ENCODE measurements around the gene SIL1.
"Not testable (repeated sequence)": the region's sequence is repeated elsewhere in the genome, so short reads cannot be mapped to it uniquely, and the experiment has no call there.

SIL1 gene

GRCh38 chr5:139197710-139198669 lies at the start of gene SIL1:
SIL1 (minus strand) TSS chr5:139198368; CDS start chr5:139127843, 70,525 bp downstream.
- DNase-seq: peak; percentile 95

DNA sequence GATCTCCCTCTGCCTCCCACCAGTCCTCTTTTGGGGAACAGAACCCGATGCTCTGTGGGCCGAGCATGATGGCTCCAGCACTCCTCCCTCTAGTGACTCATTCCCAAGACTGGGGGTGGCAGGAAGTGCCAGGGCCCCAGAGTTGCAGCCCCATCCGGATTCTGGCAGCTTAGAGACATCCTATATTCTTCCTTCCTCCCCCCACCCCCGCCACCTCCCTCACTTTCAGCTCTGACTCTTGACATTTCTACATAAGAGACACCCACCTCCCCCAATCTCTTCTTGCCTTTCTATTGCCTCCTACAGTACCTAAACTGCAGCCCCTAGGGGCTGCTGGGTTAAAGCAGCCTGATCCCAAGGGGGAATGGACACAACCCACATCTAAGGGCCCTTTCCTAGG lies 48.2 kb upstream of the SIL1 start:
- DNase-seq: no peak

DNA sequence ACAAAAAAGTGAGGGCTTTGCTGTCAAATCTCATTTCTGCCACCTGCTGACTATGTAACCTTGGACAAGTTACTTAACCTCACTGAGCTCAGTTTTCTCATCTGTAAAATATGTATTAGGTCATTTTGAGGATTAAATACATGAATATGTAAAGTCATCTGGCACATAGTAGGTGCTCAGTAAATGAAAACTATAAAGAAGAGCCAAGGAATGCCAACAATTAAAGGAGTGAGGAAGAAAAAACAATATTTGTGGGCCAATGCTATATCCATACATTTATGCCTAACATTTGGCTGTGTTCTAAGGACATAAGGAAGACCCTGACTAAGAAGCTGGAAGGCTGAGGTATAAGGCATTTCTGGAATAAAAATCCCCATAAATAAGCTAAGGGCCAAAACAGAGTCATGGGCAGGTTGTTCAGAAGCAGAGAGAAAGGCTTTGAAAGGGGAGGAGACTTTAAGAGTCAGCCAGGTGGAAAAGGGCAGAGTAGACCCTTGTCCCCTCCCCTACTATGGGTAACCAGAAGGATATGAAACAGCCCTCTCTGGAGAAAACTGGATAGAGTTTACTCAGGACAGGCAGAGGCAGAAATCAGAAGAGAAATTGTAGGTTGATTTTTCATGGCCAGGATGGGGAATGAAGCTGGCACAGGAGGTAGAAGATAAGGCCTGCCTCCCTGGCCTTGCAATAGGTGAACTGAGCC lies 47.6 kb upstream of the SIL1 start:
- no peak for DNase-seq

DNA sequence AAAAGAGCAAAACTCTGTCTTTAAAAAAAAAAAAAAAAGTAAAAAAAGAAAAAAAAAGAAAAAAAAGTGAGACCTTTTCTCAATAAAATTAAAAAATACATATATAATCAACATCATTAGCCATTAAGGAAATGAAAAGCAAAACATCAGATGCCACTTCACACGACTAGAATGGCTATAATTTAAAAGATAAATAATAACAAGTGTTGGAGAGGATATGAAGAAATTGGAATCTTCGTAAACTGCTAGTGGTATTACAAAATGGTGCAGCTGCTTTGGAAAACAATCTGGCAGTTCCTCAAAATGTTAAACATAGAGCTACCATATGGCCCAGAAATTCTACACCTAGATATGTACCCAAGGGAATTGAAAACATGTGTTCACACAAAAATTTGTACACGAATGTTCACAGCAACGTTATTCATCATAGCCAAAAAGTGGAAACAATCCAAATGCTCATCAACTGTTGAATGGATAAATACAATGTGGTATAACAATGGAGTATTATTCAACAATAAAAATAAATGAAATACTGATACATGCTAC lies 45.3 kb upstream of the SIL1 start:
- no peak for DNase-seq

- no peak for DNase-seq
Observed at GRCh38 chr5:139241139-139241538, 43.0 kb upstream of the SIL1 start.

- no peak for DNase-seq
Observed at GRCh38 chr5:139236479-139236878, 38.3 kb upstream of the SIL1 start.

DNA sequence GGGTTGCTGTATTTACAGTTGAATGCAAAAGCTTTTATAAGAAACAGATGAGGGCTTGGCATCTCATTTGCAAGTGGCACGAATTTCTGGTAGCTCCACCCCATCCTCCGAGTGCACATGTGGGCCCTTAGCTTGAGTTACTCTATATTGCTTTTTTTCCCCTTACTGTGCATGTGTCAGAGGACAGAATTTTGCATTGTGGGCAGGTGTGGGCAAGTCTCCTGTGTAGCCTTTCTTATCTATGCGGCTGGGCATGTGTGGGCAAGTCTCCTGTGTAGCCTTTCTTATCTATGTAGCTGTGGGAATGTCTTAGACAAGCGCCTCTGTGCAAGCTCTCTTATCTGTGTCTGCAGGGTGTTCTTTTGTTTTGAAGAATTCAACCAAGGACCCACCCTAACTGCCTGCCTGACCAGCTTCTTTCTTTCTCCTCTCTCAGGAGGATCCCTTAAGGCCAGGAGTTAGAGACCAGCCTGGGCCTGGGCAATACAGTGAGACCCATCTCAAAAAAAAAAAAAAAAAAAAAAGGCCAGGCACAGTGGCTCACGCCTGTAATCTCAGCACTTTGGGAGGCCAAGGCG lies 34.1 kb upstream of the SIL1 start:
- DNase-seq: no peak

- DNase-seq: no peak
Observed at GRCh38 chr5:139228201-139228803, 30.1 kb upstream of the SIL1 start.

GRCh38 chr5:139226131-139226530 lies 28.0 kb upstream of the SIL1 start:
- DNase-seq: no peak

DNA sequence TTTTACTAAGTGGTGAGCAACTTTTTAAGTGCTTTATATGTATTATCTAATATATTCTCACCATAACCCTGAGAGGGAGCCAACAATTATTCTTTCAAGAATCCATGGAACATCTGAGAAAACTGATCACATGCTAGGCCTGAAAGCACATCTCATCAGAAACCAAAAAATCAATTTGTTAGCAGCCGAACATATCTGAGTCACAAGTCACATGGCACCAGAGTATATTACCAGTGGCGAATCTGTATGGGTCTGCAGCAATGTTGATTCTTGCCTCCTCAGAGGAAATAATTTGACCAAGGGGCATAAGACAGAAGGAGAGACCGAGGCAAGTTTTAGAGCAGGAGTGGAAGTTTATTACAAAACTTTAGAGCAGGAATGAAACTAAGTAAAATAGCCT lies 25.3 kb upstream of the SIL1 start:
- no peak for DNase-seq

- no peak for DNase-seq
Observed at GRCh38 chr5:139222346-139222745, 24.2 kb upstream of the SIL1 start.

DNA sequence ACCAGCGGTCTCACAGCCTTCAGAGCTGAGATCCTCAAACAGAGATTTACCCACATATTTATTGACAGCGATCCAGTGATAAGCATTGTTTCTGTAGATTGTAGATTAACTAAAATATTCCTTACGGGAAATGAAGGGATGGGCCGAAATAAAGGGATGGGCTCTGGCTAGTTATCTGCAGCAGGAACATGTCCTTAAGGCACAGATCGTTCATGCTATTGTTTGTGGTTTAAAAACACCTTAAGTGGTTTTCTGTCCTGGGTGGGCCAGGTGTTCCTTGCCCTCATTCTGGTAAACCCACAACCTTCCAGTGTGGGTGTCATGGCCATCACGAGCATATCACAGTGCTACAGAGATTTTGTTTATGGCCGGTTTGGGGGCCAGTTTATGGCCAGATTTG lies 19.9 kb upstream of the SIL1 start:
- DNase-seq: not testable (repeated sequence)

DNA sequence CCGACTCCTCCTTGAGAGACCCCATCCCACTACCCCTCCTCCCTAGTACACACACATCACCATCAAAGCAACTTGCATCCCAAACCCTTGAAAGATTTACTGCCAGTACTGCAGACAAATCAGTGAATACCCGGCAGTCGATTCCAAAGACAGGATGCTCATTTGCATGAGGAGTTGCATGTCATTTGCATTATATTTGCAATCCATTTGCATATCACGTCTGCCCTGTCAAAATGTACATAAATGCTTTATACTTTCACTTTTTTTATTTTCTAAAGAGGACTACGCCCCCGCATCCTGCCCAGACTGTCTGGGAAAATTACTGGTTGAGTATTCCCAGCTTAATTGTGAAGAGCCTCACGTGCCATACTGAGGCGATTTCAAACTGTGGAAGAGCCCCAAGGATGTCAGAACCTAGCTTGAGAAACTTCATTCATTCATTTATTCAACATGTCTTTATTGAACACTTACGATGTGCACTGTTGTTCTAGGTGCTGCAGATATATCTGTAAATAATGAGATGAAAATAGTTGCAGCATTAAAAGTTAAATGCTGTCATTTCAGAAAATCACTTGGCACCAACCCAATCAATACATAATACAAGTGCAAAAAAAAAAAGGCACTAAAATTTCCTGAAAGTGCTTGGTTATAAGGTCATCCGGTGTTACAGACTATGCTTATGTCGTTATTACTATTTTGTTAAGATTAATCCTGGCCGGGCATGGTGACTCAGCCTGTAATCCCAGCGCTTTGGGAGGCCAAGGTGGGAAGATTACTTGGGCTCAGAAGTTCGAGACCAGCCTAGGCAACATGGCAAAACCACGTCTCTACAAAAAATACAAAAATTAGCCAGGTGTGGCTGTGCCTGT lies 17.2 kb upstream of the SIL1 start:
- DNase-seq: no peak

DNA sequence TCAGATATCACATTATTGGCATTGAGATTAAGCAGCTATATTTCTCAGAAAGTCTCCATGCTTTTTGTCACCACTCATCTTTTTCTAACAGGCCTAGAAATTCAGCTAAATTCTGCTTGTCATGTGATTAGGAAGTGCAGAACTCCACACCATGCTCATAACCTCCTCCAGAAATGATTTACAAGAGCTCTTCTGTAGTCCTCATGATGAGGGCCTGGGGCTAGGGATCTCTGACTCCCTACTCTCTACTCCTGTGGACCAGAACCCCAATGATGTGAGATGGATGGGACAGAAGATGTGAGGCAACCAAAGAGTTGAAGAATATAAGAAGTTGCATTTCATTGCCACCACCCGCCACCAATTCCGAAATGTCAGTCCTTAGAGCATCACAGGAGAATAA lies 16.5 kb upstream of the SIL1 start:
- DNase-seq: no peak

- no peak for DNase-seq
Observed at GRCh38 chr5:139212906-139213305, 14.7 kb upstream of the SIL1 start.

- no peak for DNase-seq
Observed at GRCh38 chr5:139212486-139212885, 14.3 kb upstream of the SIL1 start.

DNA sequence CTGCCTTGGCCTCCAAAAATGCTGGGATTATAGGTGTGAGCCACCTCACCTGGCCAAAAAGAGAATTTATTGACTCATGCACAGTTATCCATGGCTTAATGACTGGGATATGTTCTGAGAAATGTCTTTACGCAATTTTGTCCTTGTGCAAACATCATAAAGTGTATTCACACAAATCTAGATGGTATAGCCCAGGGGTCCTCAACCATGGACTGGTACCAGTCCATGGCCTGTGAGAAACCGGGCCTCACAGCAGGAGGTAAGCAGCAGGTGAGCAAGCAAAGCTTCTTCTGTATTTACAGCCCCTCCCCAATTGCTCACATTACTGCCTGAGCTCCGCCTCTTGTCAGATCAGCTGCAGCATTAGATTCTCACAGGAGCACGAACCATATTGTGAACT lies 12.4 kb upstream of the SIL1 start:
- DNase-seq: no peak

DNA sequence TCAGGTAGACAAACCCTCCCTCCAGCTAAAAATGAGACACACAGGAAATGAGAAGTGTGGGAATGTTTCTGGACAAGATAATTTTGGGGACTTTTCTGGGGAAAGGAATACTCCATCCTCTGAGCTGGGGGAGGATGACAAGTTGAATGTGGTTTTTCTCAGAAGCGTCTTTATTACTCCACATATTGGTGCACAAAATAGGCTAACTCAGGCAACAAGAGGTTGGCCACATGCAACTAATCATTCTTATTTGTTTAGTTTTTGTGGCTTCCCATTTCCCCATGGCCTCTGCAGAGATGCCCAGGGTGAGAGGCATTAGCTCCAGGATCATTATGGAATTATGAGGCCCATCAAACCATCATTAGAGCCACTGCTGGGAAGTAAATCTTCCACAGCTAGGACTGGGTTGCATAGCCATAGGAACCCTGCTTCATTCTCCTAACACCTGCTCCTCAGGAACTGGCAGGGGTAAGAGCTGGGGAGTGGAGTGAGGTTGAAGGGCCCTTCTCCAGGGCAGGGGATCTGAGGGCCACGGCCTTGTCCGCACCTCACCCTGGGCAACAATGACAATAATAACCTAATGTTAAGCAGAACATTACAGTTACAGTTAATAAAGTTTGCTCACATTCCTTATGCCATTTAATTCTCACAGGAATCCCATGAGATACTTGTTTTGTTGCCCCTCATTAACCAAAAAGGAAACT lies 9.3 kb upstream of the SIL1 start:
- DNase-seq: no peak

DNA sequence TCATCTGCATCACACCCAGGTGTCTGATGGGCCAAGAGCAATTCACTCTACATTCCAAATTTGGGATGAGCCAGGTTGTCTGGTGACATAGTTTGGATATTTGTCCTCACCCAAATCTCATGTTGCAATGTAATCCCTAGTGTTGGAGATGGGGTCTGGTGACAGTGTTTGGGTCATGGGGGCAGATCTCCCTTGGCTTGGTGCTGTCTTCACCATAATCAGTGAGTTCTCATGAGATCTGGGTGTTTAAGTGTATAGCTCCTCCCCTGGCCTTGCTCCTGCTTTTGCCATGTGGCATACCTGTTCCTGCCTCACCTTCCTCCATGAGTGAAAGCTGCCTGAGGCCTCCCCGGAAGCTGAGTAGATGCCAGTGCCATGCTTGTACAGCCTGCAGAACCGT lies 7.4 kb upstream of the SIL1 start:
- no peak for DNase-seq

DNA sequence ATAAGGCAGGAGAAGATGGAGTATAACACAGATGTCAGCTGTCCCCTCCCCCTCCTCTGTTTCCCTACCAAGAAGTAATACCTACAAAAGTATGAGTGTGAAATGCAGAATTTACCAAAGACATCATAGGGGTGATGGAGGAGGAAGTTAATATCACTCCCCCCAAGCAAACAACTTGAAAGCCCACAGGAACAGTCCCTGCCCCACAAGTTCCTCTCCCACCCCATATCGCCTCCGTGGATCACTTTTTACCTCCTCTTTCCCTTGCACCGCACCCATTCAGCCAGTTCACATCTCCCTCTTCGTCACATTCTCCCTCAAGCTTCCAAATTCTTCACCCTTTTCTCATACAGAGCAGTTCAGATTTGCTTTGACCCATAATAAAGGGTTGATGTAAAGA lies 7.0 kb upstream of the SIL1 start:
- no peak for DNase-seq

GRCh38 chr5:139204196-139204595 lies 6.0 kb upstream of the SIL1 start:
- no peak for DNase-seq
